ENCODE measurements around the gene CBFA2T2. TPM values are rescaled to one million over a fixed set of nuclear protein-coding genes. Genes with fewer than 3 reads are reported as not detected.

Gene CBFA2T2
- polyA plus RNA-seq, 1 donor (not counting 4 experiments of a cell fraction or from before 2014, with no cell fraction given), result 6.8 TPM

DNA sequence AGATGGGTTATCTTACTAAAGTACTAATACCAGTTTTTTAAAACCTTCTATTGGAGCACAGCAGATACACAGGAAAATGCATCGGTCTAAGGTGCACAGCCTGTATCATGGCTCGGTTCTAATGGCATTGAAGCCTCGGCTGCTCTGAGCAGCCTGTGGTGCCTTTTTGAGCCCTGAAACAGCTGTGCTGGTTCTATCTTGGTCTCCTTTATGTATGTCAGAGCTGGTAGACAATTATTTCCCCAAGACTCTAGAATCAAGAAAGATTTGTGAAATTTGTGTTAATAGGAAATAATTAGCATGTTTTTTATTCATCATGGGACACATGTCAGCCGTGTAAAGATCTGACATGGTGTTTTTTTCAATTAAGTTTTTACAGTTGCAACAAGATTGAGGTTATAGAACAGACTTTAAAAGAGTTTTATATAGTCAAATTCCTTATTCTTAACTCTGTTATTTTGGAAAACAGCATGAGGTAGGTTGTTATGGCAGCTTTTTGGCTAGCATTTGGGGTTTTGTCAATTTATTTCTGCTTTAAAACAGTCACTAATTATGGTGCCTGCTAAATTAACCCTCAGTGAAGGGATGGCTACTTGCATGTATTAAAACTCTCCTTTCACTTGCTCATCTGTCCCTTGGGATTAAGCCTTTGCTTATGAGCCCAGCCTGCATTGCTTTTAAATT lies 132.0 kb downstream of the CBFA2T2 start:
- Histone ChIP-seq H3K4me1 (ENCODE audit: control insufficient read depth, extremely low read depth, insufficient read depth, low read length) (no peaks in the 10 kb centered on the region), H3K9me1 (ENCODE audit: control insufficient read depth, extremely low read depth, insufficient read depth, low read length) (no peaks in the 10 kb centered on the region), H3K9ac (ENCODE audit: control insufficient read depth, extremely low read depth, insufficient read depth, low read length) (no peak overlapping the region), H4K20me1 (ENCODE audit: control insufficient read depth, extremely low read depth, insufficient read depth, low read length) (no peaks in the 10 kb centered on the region), H3K27me3 (ENCODE audit: control insufficient read depth, extremely low read depth, insufficient read depth, low read length) (no peaks in the 10 kb centered on the region), H2AFZ (ENCODE audit: control insufficient read depth, low read length) (no peak overlapping the region), H3K4me2 (ENCODE audit: control insufficient read depth, extremely low read depth, insufficient read depth, low read depth, low read length) (no peak overlapping the region), H3K4me3 (ENCODE audit: control insufficient read depth in 2 of 3, extremely low read depth in 1 of 3, insufficient read depth in 2 of 3, low read depth in 1 of 3, low read length in 3 of 3) (no peak overlapping the region), H3K36me3 (ENCODE audit: control insufficient read depth in 2 of 2, extremely low read depth in 1 of 2, insufficient read depth in 2 of 2, low read length in 2 of 2) (peaks cover 9 to 12% of the 10 kb centered on the region in 2 experiments), H3K9me3 (ENCODE audit: control insufficient read depth, low read depth, low read length) (no peaks in the 10 kb centered on the region), H3K79me2 (ENCODE audit: control insufficient read depth, insufficient read depth, low read length) (no peaks in the 10 kb centered on the region), H3K27ac (ENCODE audit: control insufficient read depth, insufficient read depth, low read length) (no peak overlapping the region)
- TF ChIP-seq, protein P1, sequence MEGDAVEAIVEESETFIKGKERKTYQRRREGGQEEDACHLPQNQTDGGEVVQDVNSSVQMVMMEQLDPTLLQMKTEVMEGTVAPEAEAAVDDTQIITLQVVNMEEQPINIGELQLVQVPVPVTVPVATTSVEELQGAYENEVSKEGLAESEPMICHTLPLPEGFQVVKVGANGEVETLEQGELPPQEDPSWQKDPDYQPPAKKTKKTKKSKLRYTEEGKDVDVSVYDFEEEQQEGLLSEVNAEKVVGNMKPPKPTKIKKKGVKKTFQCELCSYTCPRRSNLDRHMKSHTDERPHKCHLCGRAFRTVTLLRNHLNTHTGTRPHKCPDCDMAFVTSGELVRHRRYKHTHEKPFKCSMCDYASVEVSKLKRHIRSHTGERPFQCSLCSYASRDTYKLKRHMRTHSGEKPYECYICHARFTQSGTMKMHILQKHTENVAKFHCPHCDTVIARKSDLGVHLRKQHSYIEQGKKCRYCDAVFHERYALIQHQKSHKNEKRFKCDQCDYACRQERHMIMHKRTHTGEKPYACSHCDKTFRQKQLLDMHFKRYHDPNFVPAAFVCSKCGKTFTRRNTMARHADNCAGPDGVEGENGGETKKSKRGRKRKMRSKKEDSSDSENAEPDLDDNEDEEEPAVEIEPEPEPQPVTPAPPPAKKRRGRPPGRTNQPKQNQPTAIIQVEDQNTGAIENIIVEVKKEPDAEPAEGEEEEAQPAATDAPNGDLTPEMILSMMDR (optimal IDR thresholded peaks at IDR 0.05 in 1 of 3, IDR thresholded peaks at IDR 0.05 in 1 of 3, conservative IDR thresholded peaks at IDR 0.05 in 1 of 3; ENCODE audit: extremely low read depth in 1 of 3, insufficient read depth in 2 of 3, low read length in 3 of 3), result no peak
- no peak for TF ChIP-seq EZH2 (IDR thresholded peaks at IDR 0.05; ENCODE audit: low read length)
- DNase-seq (ENCODE audit: low read depth, low spot score) (no peak), FAIRE-seq (no peak)
- dilution Hi-C loops (cut with MboI; ENCODE audit: extremely low pct_ligation_motif_present, low sequenced_read_pairs), result no loop called here

DNA sequence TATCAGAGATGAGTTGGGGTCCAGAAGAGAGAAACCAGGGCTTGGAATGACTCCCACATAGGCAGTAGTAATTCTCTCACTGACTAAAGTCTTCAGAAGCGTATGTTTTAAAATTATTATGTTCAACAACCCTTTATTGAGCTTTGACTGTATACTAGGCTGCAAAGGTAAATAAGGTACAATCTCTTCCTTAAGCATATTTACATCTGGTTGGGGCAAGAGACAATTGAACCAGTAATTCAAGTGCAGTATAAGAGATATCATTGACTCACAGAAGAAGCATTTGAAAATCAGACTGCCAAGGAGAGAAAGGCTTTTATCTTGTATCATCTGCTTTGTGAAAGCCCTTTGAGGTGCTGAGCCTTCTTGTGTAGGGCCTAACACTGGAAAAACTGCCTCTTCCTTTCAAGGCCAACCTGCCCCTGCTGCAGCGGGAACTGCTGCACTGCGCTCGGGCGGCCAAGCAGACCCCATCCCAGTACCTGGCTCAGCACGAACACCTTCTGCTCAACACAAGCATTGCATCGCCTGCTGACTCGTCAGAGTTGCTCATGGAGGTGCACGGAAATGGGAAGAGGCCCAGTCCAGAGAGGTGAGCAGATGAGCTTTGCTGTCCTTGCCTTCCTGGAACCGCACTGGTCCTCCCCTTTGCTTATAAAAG lies 132.9 kb downstream of the CBFA2T2 start:
- H4K20me1 ChIP-seq (ENCODE audit: control insufficient read depth, extremely low read depth, insufficient read depth, low read length), result no peaks in the 10 kb centered on the region
- H2AFZ ChIP-seq (ENCODE audit: control insufficient read depth, low read length), result no peak overlapping the region
- H3K4me2 ChIP-seq (ENCODE audit: control insufficient read depth, extremely low read depth, insufficient read depth, low read depth, low read length), result no peak overlapping the region
- no peak for DNase-seq (ENCODE audit: low read depth, low spot score)
- no peaks in the 10 kb centered on the region for H3K9me3 ChIP-seq (ENCODE audit: control insufficient read depth, low read depth, low read length)
- no peaks in the 10 kb centered on the region for H3K79me2 ChIP-seq (ENCODE audit: control insufficient read depth, insufficient read depth, low read length)
- H3K9me1 ChIP-seq (ENCODE audit: control insufficient read depth, extremely low read depth, insufficient read depth, low read length), result no peaks in the 10 kb centered on the region
- H3K27me3 ChIP-seq (ENCODE audit: control insufficient read depth, extremely low read depth, insufficient read depth, low read length), result no peaks in the 10 kb centered on the region
- H3K27ac ChIP-seq (ENCODE audit: control insufficient read depth, insufficient read depth, low read length), result no peak overlapping the region
- H3K9ac ChIP-seq (ENCODE audit: control insufficient read depth, extremely low read depth, insufficient read depth, low read length), result no peak overlapping the region
- dilution Hi-C loops (cut with MboI; ENCODE audit: extremely low pct_ligation_motif_present, low sequenced_read_pairs), result no loop called here
- peaks cover 9 to 12% of the 10 kb centered on the region in 2 experiments for H3K36me3 ChIP-seq (ENCODE audit: control insufficient read depth in 2 of 2, extremely low read depth in 1 of 2, insufficient read depth in 2 of 2, low read length in 2 of 2)
- TF ChIP-seq, protein P1 (optimal IDR thresholded peaks at IDR 0.05 in 1 of 3, IDR thresholded peaks at IDR 0.05 in 1 of 3, conservative IDR thresholded peaks at IDR 0.05 in 1 of 3; ENCODE audit: extremely low read depth in 1 of 3, insufficient read depth in 2 of 3, low read length in 3 of 3), result no peak
- TF ChIP-seq EZH2 (IDR thresholded peaks at IDR 0.05; ENCODE audit: low read length), result no peak
- H3K4me3 ChIP-seq (ENCODE audit: control insufficient read depth in 2 of 3, extremely low read depth in 1 of 3, insufficient read depth in 2 of 3, low read depth in 1 of 3, low read length in 3 of 3), result no peak overlapping the region
- no peak for FAIRE-seq
- no peaks in the 10 kb centered on the region for H3K4me1 ChIP-seq (ENCODE audit: control insufficient read depth, extremely low read depth, insufficient read depth, low read length)

Measured in keratinocyte (primary cell).